HepG2 (cell line): ENCODE results near the gene GFY. TPM values are rescaled to one million over a fixed set of nuclear protein-coding genes. Genes with fewer than 3 reads are reported as not detected.

Source experiments
- CC2D1A ChIP-seq: sonication (generic); formaldehyde crosslinking; IDR thresholded peaks from 2 replicates; pipeline ENCODE4 v1.8.1; 2023; ENCODE audit warnings: mild to moderate bottlenecking, missing genetic modification reagents
- CERS6 ChIP-seq: sonication (generic); formaldehyde crosslinking; IDR thresholded peaks from 2 replicates; pipeline ENCODE4 v1.5.0; 2020; ENCODE audit warnings: missing genetic modification reagents
- CTCF ChIP-seq: sonication (generic); formaldehyde crosslinking; IDR thresholded peaks from 2 replicates; pipeline ENCODE4 v1.5.0; 2020; ENCODE audit warnings: mild to moderate bottlenecking, missing genetic modification reagents, moderate library complexity
- DZIP1 ChIP-seq: sonication (generic); formaldehyde crosslinking; IDR thresholded peaks from 2 replicates; pipeline ENCODE4 v1.5.0; 2020; ENCODE audit warnings: mild to moderate bottlenecking, missing genetic modification reagents
- MAX ChIP-seq: IDR thresholded peaks from 2 replicates; pipeline ENCODE4 v1.6.1; 2012; ENCODE audit warnings: inconsistent platforms
- POGK ChIP-seq: sonication (generic); formaldehyde crosslinking; conservative IDR thresholded peaks from 2 replicates; pipeline ENCODE4 v1.8.0; 2022; ENCODE audit warnings: mild to moderate bottlenecking, moderate library complexity, missing genetic modification reagents
- RBM39 ChIP-seq: fragments of 200-400 bp; formaldehyde crosslinking; IDR thresholded peaks from one replicate; pipeline ENCODE4 v1.6.1; 2018; ENCODE audit warnings: antibody characterized with exemption, mild to moderate bottlenecking, low read depth, low read length; ENCODE audit not compliant: poor library complexity, severe bottlenecking
- SAP130 ChIP-seq: IDR thresholded peaks from 2 replicates; pipeline ENCODE4 v1.6.1; 2016; ENCODE audit warnings: low read depth
- YY1 ChIP-seq: IDR thresholded peaks from 2 replicates; pipeline ENCODE4 v1.6.1; 2011; ENCODE audit warnings: low read length, low read depth, moderate library complexity, mild to moderate bottlenecking; ENCODE audit not compliant: insufficient read depth, insufficient replicate concordance
- ZFP36 ChIP-seq: fragments of 150-350 bp; IDR thresholded peaks from 2 replicates; pipeline ENCODE4 v1.6.1; 2018; ENCODE audit warnings: borderline replicate concordance, low read length, low read depth; ENCODE audit not compliant: partially characterized antibody
- ZHX2 ChIP-seq, 2 experiments: sonication (generic) in 1 of 2; formaldehyde crosslinking in 1 of 2; IDR thresholded peaks; 2 replicates each; pipeline versions ENCODE4 v1.6.1 to v1.9.0; 2014 to 2022; ENCODE audit warnings: antibody characterized with exemption in 1 of 2, borderline replicate concordance in 1 of 2, inconsistent platforms in 1 of 2, low read depth in 1 of 2, missing genetic modification reagents in 1 of 2
- ZSCAN30 ChIP-seq: sonication (generic); formaldehyde crosslinking; IDR thresholded peaks from 2 replicates; pipeline ENCODE4 v1.5.0; 2020; ENCODE audit warnings: mild to moderate bottlenecking, missing genetic modification reagents
- polyA plus RNA-seq, 8 experiments: library from polyadenylated mRNA; depleted of rRNA in 3 of 8; stranded (reverse) in 7 of 8; unstranded in 1 of 8; fragments of >200 nt; fragmentation: Illumina TruSeq in 4 of 8; extraction: Trizol in 4 of 8; gene quantifications; 2 replicates each; pipeline versions ENCODE4 v1.2.1 to v1.2.3, GENCODE V29; 2011 to 2016; ENCODE audit warnings: low read depth in 4 of 8, missing spikeins in 1 of 8, mixed read lengths in 1 of 8; ENCODE audit not compliant: insufficient read depth in 1 of 8
- total RNA-seq, 5 experiments: library from RNA; depleted of rRNA; stranded (reverse); fragments of >200 nt; fragmentation: Illumina TruSeq; extraction: Trizol; gene quantifications; 2 replicates each; pipeline ENCODE4 v1.2.3, GENCODE V29; 2016; ENCODE audit warnings: low read depth in 1 of 5

GFY gene
- total and polyA plus RNA-seq, 2 of the 13 experiments (the other 11 are each of a cell fraction or from before 2014, with no cell fraction given): not detected

GRCh38 chr19:49475995-49476880 lies 51.0 kb downstream of the GFY start (continued):
- TF ChIP-seq SAP130 (CRISPR knock-in tag) (0 out of 2 replicates have a peak, but pooled peaks have one; percentile 19), RBM39 (peak; percentile 63), CTCF (CRISPR knock-in tag) (peak; percentile 81), DZIP1 (no peak), MAX (peak; percentile 37; the same call in 1 of the 2 replicates), ZFP36 (peak; percentile 68), ZSCAN30 (CRISPR knock-in tag) (no peak), POGK (CRISPR knock-in tag) (0 out of 2 replicates have a peak, but pooled peaks have one; percentile 43), CERS6 (CRISPR knock-in tag) (no peak), YY1 (peak; percentile 17), CC2D1A (CRISPR knock-in tag) (no peak), ZHX2 (IDR thresholded peaks at IDR 0.05; ENCODE audit: low read depth) (no peak), ZHX2 (CRISPR knock-in tag; IDR thresholded peaks at IDR 0.05; ENCODE audit: borderline replicate concordance) (no peak)
